HG03432 (cell line): ENCODE measurements around the gene HSPB1.
"Not testable (repeated sequence)": the region's sequence is repeated elsewhere in the genome, so short reads cannot be mapped to it uniquely, and the experiment has no call there.

Experiments used
- ATAC-seq: cut with Tn5 transposase; IDR thresholded peaks from one replicate; pipeline ENCODE4 v1.9.1; 2021; ENCODE audit warnings: mild to moderate bottlenecking, moderate library complexity; ENCODE audit not compliant: unreplicated experiment

Gene HSPB1

GRCh38 chr7:76329479-76329878, 27.0 kb downstream of the HSPB1 start:
- ATAC-seq = no peak

- ATAC-seq = no peak
Observed at GRCh38 chr7:76330261-76330660, 27.8 kb downstream of the HSPB1 start.

- ATAC-seq = no peak
Observed at GRCh38 chr7:76330673-76331072, 28.2 kb downstream of the HSPB1 start.

GRCh38 chr7:76332078-76332477, 29.6 kb downstream of the HSPB1 start:
- ATAC-seq = no peak

- ATAC-seq = no peak
Observed at GRCh38 chr7:76333511-76334101, 31.1 kb downstream of the HSPB1 start.

GRCh38 chr7:76334320-76334967, 32.0 kb downstream of the HSPB1 start:
- ATAC-seq = no peak

- ATAC-seq = not testable (repeated sequence)
Observed at GRCh38 chr7:76335417-76335816, 32.9 kb downstream of the HSPB1 start.

- no peak for ATAC-seq
Observed at GRCh38 chr7:76336094-76336493, 33.6 kb downstream of the HSPB1 start.

- no peak for ATAC-seq
Observed at GRCh38 chr7:76337147-76337546, 34.7 kb downstream of the HSPB1 start.

GRCh38 chr7:76338298-76339084, 36.0 kb downstream of the HSPB1 start:
- no peak for ATAC-seq

- no peak for ATAC-seq
Observed at GRCh38 chr7:76340617-76341131, 38.2 kb downstream of the HSPB1 start.

GRCh38 chr7:76342222-76342621, 39.7 kb downstream of the HSPB1 start:
- no peak for ATAC-seq

GRCh38 chr7:76343294-76343930, 40.9 kb downstream of the HSPB1 start:
- no peak for ATAC-seq

- ATAC-seq = no peak
Observed at GRCh38 chr7:76343931-76344321, 41.5 kb downstream of the HSPB1 start.

GRCh38 chr7:76346097-76346496, 43.6 kb downstream of the HSPB1 start:
- ATAC-seq = no peak

- no peak for ATAC-seq
Observed at GRCh38 chr7:76346778-76347177, 44.3 kb downstream of the HSPB1 start.

GRCh38 chr7:76347710-76348109, 45.2 kb downstream of the HSPB1 start:
- ATAC-seq = no peak

- ATAC-seq = no peak
Observed at GRCh38 chr7:76349313-76349885, 46.9 kb downstream of the HSPB1 start.

GRCh38 chr7:76351372-76351771, 48.9 kb downstream of the HSPB1 start:
- ATAC-seq = no peak

GRCh38 chr7:76352193-76352592, 49.7 kb downstream of the HSPB1 start:
- no peak for ATAC-seq

GRCh38 chr7:76353744-76354143, 51.3 kb downstream of the HSPB1 start:
- ATAC-seq = no peak
